NCI-H345 treated with DMSO at 0.1 percent for 48 hours (cell line): ENCODE data around the gene EHD1.

Experiments used
- DNase-seq: peaks from one replicate; lab custom pipeline; 2025; ENCODE audit not compliant: unreplicated experiment; lab: John Stamatoyannopoulos, UW

The EHD1 gene

DNA sequence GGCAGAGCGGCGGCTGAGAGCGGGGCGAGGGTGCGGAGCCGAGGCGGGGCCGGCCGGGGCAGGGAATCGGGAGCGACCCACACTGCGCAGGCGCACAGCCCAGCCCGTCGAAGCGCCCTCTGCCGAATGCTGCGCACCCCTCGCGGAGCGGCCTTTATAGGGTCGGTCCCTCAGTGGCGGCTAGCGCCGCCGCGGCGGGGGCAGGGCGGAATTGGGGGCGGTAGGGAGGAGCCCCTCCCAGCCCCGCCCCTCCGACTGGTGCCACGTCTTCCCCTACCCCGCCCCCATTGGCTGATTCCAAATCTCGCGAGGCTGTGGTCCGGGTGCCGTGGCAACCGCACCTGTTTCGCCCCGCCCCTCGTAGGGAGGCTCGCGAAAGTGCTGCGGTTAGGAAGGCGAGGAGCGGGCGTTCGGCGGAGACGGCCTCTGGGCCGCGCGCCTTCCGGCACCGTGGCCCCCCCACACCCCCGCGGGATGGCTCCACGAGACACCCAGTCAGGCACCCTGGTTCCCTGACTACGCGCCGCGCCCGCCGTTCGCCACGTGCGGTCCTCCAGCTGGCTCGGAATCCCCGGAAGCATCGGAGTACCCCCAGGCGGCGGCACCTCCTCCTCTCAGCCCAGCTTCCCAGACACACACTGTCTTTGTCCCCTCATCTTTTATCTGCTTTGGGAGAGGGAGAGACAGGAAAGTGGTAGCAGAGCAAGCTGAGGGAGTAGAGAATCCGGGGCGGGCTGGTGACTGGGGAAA lies at the start of gene EHD1:
EHD1 (minus strand) TSS at position 128 of the 750 bp plus-strand sequence. CDS start 157 bp downstream, outside the sequence.
- DNase-seq: peak; percentile 94

GRCh38 chr11:64926689-64927088 lies 48.3 kb upstream of the EHD1 start:
- DNase-seq: no peak

DNA sequence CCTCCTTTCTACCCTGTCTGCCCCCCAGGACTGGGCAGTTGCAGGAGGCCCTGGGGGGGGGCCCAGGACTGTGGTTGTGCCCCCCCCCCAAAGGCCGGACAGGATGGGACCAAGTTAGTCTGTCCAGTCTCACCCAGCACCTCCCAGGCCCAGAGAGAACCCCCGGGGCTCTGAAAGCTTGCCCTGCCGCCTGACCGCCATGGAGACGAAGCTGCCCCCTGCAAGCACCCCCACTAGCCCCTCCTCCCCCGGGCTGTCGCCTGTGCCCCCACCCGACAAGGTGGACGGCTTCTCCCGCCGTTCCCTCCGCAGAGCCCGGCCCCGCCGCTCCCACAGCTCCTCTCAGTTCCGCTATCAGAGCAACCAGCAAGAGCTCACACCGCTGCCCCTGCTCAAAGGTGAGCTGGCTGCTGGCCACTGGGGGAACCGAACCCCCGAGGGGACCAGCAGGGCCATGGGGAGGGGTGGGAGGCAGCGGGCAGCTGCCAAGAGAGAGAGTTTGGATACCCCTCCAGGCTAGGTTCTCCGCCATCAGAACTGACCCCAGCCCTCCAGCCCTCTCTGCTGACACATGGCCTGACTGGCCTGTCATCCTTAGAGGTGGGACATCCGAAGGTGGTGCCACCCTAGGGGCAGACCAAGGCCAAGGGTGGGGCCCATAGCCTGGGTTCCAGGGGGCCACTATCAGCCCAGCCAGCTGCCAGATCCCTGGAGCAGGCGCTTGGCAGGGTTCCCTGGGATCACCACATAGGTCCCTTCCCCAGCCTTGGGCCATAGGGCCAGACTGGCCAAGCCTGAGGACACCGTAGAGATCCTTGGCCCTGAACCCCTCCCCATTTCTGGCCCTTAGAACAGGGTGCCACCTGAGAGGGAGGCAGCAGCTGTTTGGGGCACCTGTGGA lies 47.4 kb upstream of the EHD1 start:
- DNase-seq: no peak

GRCh38 chr11:64924910-64925284 lies 46.5 kb upstream of the EHD1 start:
- DNase-seq: no peak

- peak; percentile 73 for DNase-seq
Observed at GRCh38 chr11:64923944-64924909, 45.8 kb upstream of the EHD1 start, which contains the start of gene PPP2R5B. Gene PPP2R5B, plus strand, starts transcription at chr11:64924689. Its CDS starts 1,046 bp downstream, at chr11:64925735.

- DNase-seq: no peak
Observed at GRCh38 chr11:64923151-64923661, 44.8 kb upstream of the EHD1 start.

DNA sequence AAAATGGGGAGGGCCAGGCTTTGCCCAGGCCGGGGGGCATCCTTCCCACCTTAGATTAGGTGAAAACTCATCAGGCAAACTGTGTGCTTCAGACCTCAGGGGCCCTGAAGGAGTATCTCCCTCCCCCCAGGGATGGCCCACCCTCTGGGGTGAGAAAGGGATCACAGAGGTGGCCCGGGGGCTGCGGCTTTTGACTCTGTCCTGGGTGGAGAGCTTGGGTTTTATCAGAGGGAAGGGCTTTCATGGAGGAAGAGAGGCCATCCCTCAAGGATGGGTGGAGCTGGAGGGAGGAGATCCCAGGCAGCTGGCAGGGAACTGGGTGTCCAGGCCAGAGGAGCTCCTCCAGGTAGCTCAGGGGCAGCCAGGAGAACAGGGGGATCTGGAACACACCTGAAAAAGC lies 43.0 kb upstream of the EHD1 start:
- no peak for DNase-seq

GRCh38 chr11:64920124-64920523 lies 41.7 kb upstream of the EHD1 start:
- no peak for DNase-seq

DNA sequence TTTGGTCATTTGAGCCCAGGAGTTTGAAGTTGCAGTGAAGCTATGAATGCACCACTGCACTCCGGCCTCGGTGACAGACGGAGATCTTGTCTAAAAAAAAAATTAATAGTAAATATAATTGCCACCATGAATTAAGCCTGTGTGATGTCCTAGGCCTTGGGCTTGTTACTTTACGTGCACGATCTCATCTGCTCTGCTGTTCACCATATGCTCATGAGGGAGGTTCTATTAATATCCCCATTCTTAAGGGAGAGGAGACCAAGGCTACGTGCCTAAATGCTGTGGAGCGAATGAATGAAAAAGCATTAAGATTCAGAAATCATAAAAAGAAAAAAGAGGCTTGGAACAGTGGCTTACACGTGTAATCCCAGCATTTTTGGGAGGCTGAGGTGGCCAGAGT lies 41.2 kb upstream of the EHD1 start:
- DNase-seq: no peak

DNA sequence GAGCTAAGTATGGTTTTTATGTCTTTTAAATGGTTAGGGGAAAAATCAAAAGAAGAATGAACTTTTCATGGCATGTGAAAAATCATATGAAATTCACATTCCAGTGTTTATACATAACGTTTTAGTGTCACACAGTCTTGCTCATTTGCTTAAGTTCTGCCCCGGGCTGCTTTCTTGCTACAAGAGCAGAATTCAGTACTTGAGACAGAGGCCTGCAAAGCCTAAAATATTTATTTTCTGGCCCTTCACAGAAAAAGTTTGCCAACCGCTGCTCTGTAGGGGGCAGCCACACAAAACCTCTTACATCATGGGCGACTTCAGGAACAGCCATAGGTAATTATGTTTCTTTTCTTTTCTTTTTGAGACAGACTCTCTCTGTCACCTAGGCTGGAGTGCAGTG lies 39.6 kb upstream of the EHD1 start:
- no peak for DNase-seq

GRCh38 chr11:64917663-64917995 lies 39.2 kb upstream of the EHD1 start:
- no peak for DNase-seq

DNA sequence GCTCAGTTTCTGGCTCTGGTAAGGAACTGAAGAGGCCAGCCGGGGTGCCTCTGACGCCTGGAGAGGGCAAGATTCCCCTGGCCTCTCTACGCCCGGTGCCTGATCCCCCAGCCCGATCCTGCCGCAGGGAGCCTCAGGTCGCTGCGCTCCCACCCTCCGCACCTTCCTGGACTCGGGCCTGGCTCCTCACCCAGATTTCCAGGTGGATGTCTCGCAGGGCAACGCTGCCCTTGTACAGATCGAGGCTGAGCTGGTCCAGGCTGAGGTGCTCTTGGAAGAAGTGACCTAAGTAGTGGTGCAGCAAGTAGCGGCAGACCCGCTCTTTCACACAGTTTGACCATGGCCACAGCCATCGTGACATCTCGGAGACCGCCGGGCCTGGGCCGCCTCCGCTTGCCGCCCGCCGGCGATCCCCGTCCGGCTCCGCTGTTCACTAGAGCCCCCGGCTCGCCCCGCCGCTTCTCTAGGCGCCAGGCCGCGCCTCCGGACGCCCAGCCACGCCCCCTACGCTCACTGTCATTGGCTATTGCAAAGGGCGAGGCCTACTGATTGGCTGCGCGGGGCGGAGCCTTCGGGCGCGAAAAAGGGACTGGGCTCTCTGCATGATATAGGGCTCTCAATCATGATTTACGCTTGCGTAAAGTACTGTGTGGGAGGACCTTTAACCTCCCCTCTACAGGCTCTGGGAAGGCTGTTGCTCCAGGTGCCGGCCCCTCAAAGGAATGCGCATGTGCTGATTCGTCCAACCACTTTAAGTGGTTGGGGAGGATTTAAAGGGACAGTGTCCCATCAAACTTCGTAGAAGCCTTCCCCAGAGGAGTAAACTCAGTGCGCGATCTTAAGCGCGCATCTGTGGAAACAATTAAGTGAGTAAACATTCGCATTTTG lies 38.6 kb upstream of the EHD1 start, which contains the start of gene ATG2A:
ATG2A (minus strand) TSS at position 435 of the 888 bp plus-strand sequence; CDS start at position 361, 74 bp downstream.
- DNase-seq: peak; percentile 98

DNA sequence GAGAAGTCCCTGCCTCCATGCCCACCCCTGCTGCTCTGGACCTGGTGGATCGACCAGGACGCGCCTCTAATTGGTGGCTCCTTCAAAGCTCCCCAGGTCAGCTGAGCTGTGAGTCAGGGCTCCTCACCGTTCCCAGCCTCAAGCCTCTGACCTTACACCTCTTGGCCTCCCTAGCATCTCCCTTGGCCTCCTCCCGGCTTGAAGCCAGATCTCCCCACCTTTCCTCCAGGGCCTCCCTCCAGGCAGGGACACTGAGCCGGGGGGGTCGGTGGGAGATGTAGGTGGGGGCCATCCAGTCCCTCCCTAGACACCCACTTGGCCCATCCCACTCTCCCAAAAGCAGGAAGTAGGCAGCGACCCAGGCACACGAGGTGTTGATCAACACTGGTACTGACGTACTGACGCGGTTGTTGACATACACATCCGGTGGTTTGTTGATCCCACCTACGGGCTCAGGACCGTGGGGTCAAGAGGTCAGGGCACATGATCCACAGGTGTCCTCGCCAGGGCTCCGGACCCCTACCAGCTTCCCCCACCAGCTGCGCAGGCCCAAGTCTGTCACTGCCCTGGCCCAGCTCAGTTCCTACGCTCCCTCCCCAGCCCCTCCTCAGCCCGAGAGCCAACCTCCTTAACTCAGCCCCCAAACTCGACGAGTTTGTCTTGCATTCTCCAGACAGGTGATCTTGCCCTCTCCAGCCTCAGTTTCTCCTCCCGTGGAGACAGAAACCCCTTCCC lies 37.8 kb upstream of the EHD1 start:
- no peak for DNase-seq

DNA sequence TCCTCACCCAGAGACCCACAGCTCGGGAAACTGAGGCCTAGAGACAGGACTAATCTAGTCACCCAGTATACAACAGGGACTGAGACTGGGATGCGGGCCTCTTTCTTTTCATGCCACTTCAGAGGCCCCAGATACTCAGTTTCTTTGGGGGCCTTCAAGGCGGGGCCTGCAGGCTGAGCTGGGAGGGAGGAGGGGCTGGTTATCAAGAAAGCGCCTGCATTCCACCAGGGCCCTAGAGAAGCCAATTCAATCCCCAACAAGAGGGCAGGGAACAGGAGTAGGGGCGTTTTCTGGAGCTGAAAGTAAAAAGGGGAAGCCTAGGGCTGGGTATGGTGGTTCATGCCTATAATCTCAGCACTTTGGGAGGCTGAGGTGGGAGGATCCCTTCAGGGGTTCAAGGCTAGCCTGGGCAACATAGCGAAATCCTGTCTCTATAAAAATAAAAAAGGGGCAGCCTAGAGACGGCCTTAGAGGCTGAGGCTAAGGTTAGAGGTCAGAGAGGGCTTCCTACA lies 37.0 kb upstream of the EHD1 start:
- no peak for DNase-seq

GRCh38 chr11:64914123-64914522 lies 35.7 kb upstream of the EHD1 start:
- no peak for DNase-seq

DNA sequence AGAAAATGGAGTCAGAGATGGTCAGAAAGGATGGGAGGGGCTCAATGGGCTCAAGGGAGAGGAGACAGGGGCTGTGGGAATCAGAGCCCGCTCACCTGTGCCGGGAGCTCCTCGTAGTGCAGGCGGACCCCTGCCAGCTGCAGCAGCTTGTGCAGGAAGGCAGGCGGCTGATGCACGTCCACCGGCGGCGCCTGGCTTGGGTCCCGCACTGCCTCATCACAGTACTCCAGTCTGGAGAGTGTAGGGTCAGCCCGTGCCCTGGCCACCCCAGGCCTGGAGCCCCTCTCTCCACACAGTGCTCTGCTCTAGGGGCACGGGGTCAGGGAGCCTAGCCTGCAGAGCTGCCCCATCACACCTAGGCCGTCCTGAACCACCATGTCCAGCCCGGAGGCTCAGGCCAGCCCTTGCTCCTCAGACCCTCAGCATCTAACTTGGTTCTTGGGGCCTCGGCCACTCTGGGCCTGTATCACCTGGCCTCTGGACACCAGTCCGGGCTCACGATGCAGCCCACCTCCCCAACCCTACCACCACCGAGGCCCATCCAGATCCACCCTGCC lies 34.8 kb upstream of the EHD1 start:
- no peak for DNase-seq

- DNase-seq: no peak
Observed at GRCh38 chr11:64911689-64912088, 33.3 kb upstream of the EHD1 start.

- no peak for DNase-seq
Observed at GRCh38 chr11:64911142-64911541, 32.7 kb upstream of the EHD1 start.
